GM23338 (cell line): ENCODE results near the gene MBTPS2. TPM values are rescaled to one million over a fixed set of nuclear protein-coding genes. Genes with fewer than 3 reads are reported as not detected.

Experiments
- ATAC-seq: fragments of 200-7000 bp; cut with Tn5 transposase; 3 replicates; pipeline ENCODE4 v1.9.1; 2020
- DNase-seq: peaks from one replicate; pipeline ENCODE4 v3.0.0-alpha.2; 2015; ENCODE audit warnings: low spot score
- H2AFZ ChIP-seq: fragments of 200-600 bp; sonication (generic); 2 replicates; pipeline ENCODE4 v1.8.0; 2016; ENCODE audit warnings: antibody characterized with exemption, mild to moderate bottlenecking, moderate library complexity
- H3F3A ChIP-seq: fragments of 200-600 bp; sonication (generic); replicated peaks from 2 replicates; pipeline ENCODE4 v1.8.0; 2017; ENCODE audit warnings: antibody characterized with exemption, mixed run types, low read depth
- H3K27ac ChIP-seq: fragments of 200-600 bp; sonication (generic); 2 replicates; pipeline ENCODE4 v1.6.1; 2016; ENCODE audit warnings: low read depth
- H3K27me3 ChIP-seq: fragments of 200-600 bp; sonication (generic); 2 replicates; pipeline ENCODE4 v1.8.0; 2016; ENCODE audit warnings: mild to moderate bottlenecking, mixed run types, moderate library complexity; ENCODE audit not compliant: insufficient read depth
- H3K36me3 ChIP-seq: fragments of 200-600 bp; sonication (generic); 2 replicates; pipeline ENCODE4 v1.8.0; 2016; ENCODE audit warnings: mild to moderate bottlenecking; ENCODE audit not compliant: insufficient read depth
- H3K4me1 ChIP-seq: fragments of 200-600 bp; sonication (generic); 2 replicates; pipeline ENCODE4 v1.8.0; 2016; ENCODE audit warnings: mild to moderate bottlenecking, moderate library complexity; ENCODE audit not compliant: insufficient read depth
- H3K4me2 ChIP-seq: fragments of 200-600 bp; sonication (generic); 2 replicates; pipeline ENCODE4 v1.7.1; 2017; ENCODE audit warnings: mixed run types
- H3K4me3 ChIP-seq: fragments of 200-600 bp; sonication (generic); 2 replicates; pipeline ENCODE4 v1.6.1; 2016; ENCODE audit warnings: mixed run types
- H3K79me2 ChIP-seq: fragments of 200-600 bp; sonication (generic); replicated peaks from 2 replicates; pipeline ENCODE4 v1.8.0; 2017; ENCODE audit warnings: mild to moderate bottlenecking; ENCODE audit not compliant: insufficient read depth
- H3K9me2 ChIP-seq: fragments of 200-600 bp; sonication (generic); 2 replicates; pipeline ENCODE4 v1.8.0; 2017; ENCODE audit not compliant: insufficient read depth
- H4K20me1 ChIP-seq: fragments of 200-600 bp; sonication (generic); replicated peaks from 2 replicates; pipeline ENCODE4 v1.8.0; 2017; ENCODE audit warnings: mild to moderate bottlenecking; ENCODE audit not compliant: insufficient read depth
- H3K27ac Mint-ChIP-seq: 2 replicates; pipeline ENCODE4 v1.8.0; 2020; ENCODE audit warnings: inconsistent platforms, mild to moderate bottlenecking, moderate library complexity, mixed read lengths
- H3K27me3 Mint-ChIP-seq: 3 replicates; pipeline ENCODE4 v1.8.0; 2022; ENCODE audit warnings: low read depth, mild to moderate bottlenecking, moderate library complexity, mixed read lengths, inconsistent platforms; ENCODE audit not compliant: insufficient read depth, poor library complexity
- H3K36me3 Mint-ChIP-seq: 3 replicates; pipeline ENCODE4 v1.8.0; 2021; ENCODE audit warnings: low read depth, mild to moderate bottlenecking, inconsistent platforms, moderate library complexity, mixed read lengths
- H3K4me1 Mint-ChIP-seq: 3 replicates; pipeline ENCODE4 v1.8.0; 2020; ENCODE audit warnings: mild to moderate bottlenecking, inconsistent platforms, mixed read lengths
- H3K4me3 Mint-ChIP-seq: 3 replicates; pipeline ENCODE4 v1.8.0; 2021; ENCODE audit warnings: moderate library complexity, mild to moderate bottlenecking, inconsistent platforms, mixed read lengths
- H3K9me3 Mint-ChIP-seq: 3 replicates; pipeline ENCODE4 v1.8.0; 2020; ENCODE audit warnings: moderate library complexity, mild to moderate bottlenecking, inconsistent platforms, mixed read lengths
- CREB1 ChIP-seq: fragments of 250-450 bp; sonication (Bioruptor Pico); IDR thresholded peaks from 2 replicates; pipeline ENCODE4 v1.5.0; 2020; ENCODE audit warnings: low read depth, mild to moderate bottlenecking, moderate library complexity
- CTCF ChIP-seq, 2 experiments: fragments of 200-600 bp in 1 of 2; sonication (generic) in 1 of 2; conservative IDR thresholded peaks; 2 replicates each; pipeline versions ENCODE4 v1.5.1 to v1.6.1; 2016 to 2017; ENCODE audit warnings: antibody characterized with exemption in 2 of 2, low read depth in 2 of 2, mild to moderate bottlenecking in 2 of 2, moderate library complexity in 1 of 2
- EZH2 ChIP-seq: fragments of 200-600 bp; sonication (generic); IDR thresholded peaks from one replicate; pipeline ENCODE4 v1.8.0; 2017; ENCODE audit warnings: antibody characterized with exemption, mild to moderate bottlenecking, low read depth; ENCODE audit not compliant: unreplicated experiment
- NANOG ChIP-seq: IDR thresholded peaks from 2 replicates; pipeline ENCODE4 v1.6.1; 2016; ENCODE audit warnings: antibody characterized with exemption, borderline replicate concordance
- REST ChIP-seq: IDR thresholded peaks from one replicate; pipeline ENCODE4 v1.6.1; 2018; ENCODE audit warnings: antibody characterized with exemption; ENCODE audit not compliant: unreplicated experiment
- STAT1 ChIP-seq: IDR thresholded peaks from one replicate; pipeline ENCODE4 v1.6.1; 2016; ENCODE audit warnings: antibody characterized with exemption; ENCODE audit not compliant: unreplicated experiment
- polyA plus RNA-seq: library from polyadenylated mRNA; unstranded; fragments of >200 nt; fragmentation: Nextera tagmentation; extraction: Ambion mirVana; gene quantifications from 2 replicates; pipeline ENCODE4 v1.2.1, GENCODE V29; 2016
- total RNA-seq: library from RNA; depleted of rRNA; stranded (reverse); fragments of >200 nt; shearing (Covaris generic); gene quantifications from 2 replicates; pipeline ENCODE4 v1.2.3, GENCODE V29; 2014

MBTPS2 gene
- total and polyA plus RNA-seq, 2 experiments from 2014 or later, result 3.2 to 7.8 TPM

- Histone ChIP-seq H3K27me3 (no peaks in the 10 kb centered on the region), H3K4me2 (no peak overlapping the region), H3K4me3 (no peak overlapping the region), H3K79me2 (no peaks in the 10 kb centered on the region), H3F3A (no peaks in the 10 kb centered on the region), H3K9me2 (no peaks in the 10 kb centered on the region), H3K27ac (peak overlapping the region; percentile 36; the same call in 1 of the 2 replicates), H2AFZ (no peak overlapping the region), H3K4me1 (peaks cover 18% of the 10 kb centered on the region), H3K36me3 (no peaks in the 10 kb centered on the region), H4K20me1 (no peaks in the 10 kb centered on the region)
- Mint-ChIP-seq H3K36me3 (no peaks in the 10 kb centered on the region), H3K27me3 (no peaks in the 10 kb centered on the region), H3K4me3 (no peak overlapping the region), H3K4me1 (peaks cover 23% of the 10 kb centered on the region), H3K27ac (peak overlapping the region; percentile 65; the same call in 1 of the 2 replicates), H3K9me3 (no peaks in the 10 kb centered on the region)
- DNase-seq (no peak), ATAC-seq (no peak)
- TF ChIP-seq EZH2 (no peak), NANOG (no peak), CTCF (conservative IDR thresholded peaks at IDR 0.05; ENCODE audit: low read depth in 2 of 2) (no peak)
Measured at GRCh38 chrX:21905953-21906352, 66.5 kb downstream of the MBTPS2 start.

- no peak overlapping the region for H3K4me3 ChIP-seq
- DNase-seq, result no peak
- Mint-ChIP-seq H3K9me3 (no peaks in the 10 kb centered on the region), H3K36me3 (no peaks in the 10 kb centered on the region), H3K4me3 (no peak overlapping the region), H3K27me3 (no peaks in the 10 kb centered on the region), H3K27ac (no peak overlapping the region), H3K4me1 (peaks cover 23% of the 10 kb centered on the region)
- no peaks in the 10 kb centered on the region for H3F3A ChIP-seq
- H3K4me1 ChIP-seq, result peaks cover 18% of the 10 kb centered on the region
- H4K20me1 ChIP-seq, result no peaks in the 10 kb centered on the region
- H3K9me2 ChIP-seq, result no peaks in the 10 kb centered on the region
- no peak overlapping the region for H2AFZ ChIP-seq
- ATAC-seq, result no peak
- H3K27me3 ChIP-seq, result no peaks in the 10 kb centered on the region
- TF ChIP-seq STAT1 (no peak), REST (no peak), CREB1 (CRISPR knock-in tag) (no peak), CTCF (conservative IDR thresholded peaks at IDR 0.05; ENCODE audit: low read depth in 2 of 2) (no peak)
- no peak overlapping the region for H3K4me2 ChIP-seq
- H3K79me2 ChIP-seq, result no peaks in the 10 kb centered on the region
- H3K36me3 ChIP-seq, result no peaks in the 10 kb centered on the region
- no peak overlapping the region for H3K27ac ChIP-seq
Measured at GRCh38 chrX:21907260-21907659, 67.8 kb downstream of the MBTPS2 start.
